ENCODE data around the gene C13orf46.

DNA sequence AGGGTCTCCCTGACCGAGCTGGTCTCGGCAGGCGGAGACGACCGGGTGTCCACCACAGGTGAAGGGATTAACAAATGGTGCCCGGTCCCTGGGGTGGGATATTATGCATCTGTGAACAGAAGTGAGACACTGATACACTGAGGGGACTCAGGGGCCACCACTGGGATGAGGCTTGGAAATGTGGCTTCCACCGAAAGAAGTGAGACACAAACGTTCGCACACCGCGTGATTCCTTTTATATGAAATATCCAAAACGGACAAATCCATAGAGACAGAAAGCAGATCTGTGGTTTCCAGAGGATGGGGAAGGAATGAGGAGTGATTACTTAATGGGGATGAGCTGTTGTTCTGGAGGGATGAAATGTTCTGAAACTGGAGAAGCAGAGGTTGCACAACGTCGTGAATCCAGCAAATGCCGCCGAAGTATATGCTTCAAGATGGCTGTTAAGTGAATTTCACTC is 47.5 kb downstream of the C13orf46 start:
- TF ChIP-seq POLR2A (IDR thresholded peaks at IDR 0.05; ENCODE audit: low read depth, low read length) = no peak
- TF ChIP-seq POLR2AphosphoS5 (IDR thresholded peaks at IDR 0.05; ENCODE audit: low read depth, low read length) = no peak

All from GM12892 (cell line).